Activated T-helper 9 cell treated with anti-CD3 and anti-CD28 coated beads, Interleukin-2, amount 50 U/mL, for 16 hours (primary cell): Measurements from ENCODE around the gene UQCR11.
A peak's percentile ranks its signal among the peaks of the same experiment; 100 is the strongest.

Experiments
- DNase-seq: peaks from one replicate; pipeline ENCODE4 v3.0.0-alpha.2; 2020; ENCODE audit warnings: low read depth

UQCR11 gene

DNA sequence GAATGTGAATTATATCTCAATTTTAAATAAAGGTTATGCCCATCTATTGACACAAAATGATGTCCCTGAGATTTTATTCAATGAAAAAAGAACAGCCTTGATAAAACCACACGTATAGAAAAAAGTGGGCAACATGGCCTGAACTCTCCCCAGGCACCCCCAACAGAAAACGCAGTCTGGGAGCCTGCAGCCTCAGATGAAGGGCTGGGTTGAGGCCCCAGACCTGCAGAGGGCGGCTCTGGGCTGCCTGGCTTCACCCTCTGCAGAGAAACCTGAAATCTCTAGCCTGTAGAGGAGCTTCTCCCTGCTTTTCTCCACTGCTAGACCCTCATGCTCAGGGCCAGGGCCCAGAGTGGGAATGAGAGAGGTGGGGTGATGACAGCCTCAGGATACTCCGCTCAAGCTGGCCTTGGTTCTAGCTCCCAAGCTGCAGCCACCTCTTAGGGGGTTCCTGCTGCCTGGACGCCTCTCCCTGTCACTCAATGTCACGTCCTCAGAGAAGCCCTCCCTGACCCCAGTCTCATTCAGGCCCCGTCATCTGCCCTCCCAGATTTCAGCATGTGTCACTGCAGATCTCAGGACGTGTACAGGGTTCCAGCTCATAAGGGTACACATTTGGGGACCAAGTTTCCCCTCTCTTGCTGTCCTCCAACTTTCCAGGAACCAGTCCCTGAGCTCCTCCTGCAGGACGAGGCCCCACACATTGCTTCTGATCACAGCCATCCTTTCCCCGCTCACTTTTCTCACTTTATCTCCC lies 14.4 kb downstream of the UQCR11 start:
- no peak for DNase-seq

DNA sequence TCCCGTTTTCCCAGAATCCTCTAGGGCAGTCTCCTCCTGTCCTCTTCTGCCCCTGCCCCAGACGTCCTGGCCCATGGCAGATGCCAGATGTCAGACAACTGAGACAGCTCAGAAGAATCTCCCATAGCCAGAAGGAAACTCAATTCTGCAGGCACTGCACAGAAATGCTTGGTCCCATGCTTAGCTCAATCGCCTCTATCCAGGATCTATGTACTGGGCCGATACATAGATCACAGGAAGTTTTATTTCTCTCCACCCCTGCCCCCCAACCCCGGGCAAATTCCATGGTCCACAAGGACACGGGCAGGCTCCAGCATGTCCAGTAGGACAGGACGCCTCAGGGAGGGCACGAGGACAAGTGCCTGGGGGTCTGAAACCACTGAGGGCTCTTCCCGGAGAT lies 17.4 kb downstream of the UQCR11 start:
- no peak for DNase-seq

DNA sequence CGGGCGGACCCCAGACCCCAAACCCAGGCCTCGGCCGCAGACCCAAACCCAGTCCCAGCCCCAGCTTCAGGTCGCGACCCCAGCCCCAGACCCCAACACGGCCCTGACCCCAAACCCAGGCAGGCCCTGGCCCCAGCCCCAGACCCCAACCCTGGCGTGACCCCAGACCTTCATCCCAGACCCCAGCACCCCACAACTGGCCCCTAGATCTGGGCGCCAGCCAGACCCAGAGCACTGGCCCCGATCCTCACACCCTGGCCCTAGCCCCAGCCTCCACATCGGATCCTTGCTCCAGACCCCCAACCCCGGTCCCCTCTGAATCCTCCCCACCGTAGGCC lies 20.1 kb downstream of the UQCR11 start:
- no peak for DNase-seq

DNA sequence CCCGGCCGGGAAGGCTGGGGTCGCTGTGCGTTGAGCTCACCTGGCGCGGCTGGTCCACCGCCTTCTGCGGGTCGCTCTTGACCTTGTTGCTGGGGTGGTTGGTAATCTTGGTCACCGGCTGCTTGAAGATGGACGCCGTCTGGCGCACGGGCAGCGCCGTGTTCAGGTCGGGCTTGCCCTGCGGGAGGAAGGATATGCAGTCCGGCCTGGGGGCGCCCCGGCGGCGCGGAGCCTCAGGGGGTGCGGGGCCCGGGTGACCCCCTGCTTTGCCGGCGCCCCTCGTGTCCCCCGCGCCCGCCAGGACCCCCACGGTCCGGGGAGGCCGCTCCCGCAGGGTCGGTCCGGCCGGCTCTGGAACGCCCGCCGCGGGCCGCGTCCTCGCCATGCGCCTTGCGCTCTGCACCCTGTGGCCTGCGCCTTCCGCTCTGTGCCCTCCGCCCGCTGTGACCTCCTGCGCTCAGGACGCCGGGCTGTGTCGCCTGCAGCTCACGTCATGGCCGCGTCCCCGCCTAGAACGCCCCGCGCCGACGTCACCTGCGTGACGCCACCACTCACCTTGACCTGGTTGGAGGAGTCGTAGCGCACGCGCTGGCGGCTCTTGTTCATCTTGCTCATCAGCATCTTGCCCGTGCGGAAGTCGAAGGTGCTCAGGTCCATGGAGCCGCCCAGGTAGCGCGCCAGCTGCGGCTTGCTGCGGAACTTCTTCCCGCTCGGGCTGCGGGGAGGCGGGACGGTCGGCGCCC lies 20.6 kb downstream of the UQCR11 start:
- no peak for DNase-seq

DNA sequence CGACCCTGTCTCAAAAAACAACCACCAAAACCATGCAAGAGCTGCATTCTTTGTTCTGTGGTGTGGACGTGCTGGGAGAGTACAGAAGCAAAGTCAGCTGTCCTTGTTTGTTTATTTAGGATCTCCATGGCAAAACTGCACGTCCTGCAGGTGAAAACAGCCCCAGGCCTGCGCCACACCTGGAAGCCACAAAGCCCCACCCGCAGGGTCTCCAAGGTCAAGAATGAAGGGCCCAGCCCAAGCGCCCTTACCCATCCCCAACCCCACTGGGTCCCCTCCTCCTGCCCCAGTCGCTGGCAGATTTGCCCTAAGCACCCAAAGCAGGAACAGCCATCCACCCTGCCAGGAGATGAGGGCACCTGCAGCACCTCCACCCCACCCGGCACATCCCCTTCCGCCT lies 23.1 kb downstream of the UQCR11 start:
- no peak for DNase-seq

DNA sequence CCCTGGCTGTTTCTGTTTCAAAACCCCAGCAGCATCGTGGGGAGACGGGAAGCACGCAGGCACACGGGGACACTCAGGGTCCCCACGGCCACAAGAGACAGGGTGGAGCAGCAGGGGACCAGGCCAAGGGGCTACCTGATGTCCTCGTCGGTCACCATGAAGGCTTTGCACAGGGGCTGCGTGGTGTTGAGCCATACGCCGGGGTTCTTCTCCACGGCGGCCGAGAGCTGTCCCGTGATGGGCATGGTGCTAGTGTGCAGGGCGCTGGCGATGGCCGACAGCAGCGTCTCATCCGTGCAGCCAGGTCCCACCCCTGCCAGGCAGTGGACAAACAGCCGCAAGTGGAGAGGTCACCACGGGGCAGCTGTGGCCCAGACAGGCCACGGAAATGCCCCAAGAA lies 24.3 kb downstream of the UQCR11 start:
- no peak for DNase-seq

DNA sequence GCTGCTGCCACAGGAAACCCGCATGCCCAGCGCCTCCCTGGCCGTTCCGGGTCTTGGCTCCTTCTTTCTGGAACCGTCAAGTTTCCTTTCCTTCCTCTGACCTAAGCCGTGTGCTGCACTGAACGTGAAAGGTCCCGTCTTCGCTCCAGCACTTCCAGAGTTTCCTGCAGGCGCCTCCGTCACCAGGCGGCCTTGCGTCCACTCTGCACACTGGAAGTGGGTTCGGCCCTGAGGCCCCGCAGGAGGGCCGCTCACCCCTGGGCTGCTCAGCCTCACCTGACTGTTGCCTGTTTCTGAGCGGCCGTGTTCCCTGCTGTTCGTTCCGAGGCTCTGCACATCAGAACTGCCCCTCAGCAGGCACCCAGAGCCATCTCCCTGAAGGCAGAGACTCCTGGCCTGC lies 24.9 kb downstream of the UQCR11 start:
- DNase-seq, result no peak

DNA sequence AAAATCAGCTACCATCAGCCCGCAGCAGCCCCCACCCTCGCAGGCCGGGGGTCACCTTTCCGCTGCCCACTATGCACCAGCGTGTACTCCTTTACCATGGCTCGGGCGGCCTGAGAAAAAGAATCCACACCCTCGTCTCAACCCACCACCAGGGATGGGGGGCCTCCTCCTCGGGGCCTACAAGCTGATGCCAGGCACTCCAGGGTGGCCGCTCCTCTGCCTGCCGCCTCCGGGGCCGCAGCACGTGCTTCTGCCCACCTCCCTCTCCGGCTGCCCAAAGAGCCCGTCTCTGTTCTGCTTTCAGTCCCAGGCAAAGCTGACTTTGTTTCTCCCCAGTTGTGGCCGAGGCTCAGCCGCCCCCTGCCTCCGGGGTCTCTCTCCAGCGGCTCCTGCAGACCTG lies 26.0 kb downstream of the UQCR11 start:
- no peak for DNase-seq

DNA sequence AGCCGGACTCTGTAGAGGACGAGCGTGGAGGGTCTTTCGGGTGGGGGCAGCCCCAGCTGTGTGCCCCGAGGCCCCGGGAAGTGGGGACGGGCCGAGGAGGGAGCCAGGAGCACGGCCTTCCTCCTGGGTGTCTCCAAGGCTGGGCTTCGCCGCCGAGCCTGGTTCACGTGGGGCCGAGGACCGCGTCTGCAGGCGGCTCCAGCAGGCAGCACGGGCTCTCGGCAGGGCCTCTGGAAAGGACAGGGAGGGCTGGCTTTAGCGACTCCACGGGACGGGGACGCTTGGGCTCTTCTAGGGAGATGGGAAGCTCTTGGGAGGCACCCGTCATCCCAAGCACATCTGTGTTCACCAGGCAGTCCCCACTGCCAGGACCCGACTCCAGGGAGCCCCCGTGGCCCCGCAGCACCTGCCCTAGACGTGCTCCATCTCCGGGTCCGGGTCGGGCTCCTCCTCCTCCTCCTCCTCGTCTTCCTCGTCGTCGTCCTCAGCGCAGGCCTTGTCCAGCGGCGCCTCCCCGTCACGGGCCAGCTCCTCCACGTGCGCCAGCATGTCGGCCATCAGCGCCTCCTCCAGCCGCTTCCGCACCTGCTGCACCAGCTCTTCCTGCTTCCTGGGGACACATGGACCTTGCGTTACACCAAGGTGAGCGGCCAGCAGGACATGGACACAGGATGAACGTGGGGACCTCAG lies 27.2 kb downstream of the UQCR11 start:
- DNase-seq, result no peak

DNA sequence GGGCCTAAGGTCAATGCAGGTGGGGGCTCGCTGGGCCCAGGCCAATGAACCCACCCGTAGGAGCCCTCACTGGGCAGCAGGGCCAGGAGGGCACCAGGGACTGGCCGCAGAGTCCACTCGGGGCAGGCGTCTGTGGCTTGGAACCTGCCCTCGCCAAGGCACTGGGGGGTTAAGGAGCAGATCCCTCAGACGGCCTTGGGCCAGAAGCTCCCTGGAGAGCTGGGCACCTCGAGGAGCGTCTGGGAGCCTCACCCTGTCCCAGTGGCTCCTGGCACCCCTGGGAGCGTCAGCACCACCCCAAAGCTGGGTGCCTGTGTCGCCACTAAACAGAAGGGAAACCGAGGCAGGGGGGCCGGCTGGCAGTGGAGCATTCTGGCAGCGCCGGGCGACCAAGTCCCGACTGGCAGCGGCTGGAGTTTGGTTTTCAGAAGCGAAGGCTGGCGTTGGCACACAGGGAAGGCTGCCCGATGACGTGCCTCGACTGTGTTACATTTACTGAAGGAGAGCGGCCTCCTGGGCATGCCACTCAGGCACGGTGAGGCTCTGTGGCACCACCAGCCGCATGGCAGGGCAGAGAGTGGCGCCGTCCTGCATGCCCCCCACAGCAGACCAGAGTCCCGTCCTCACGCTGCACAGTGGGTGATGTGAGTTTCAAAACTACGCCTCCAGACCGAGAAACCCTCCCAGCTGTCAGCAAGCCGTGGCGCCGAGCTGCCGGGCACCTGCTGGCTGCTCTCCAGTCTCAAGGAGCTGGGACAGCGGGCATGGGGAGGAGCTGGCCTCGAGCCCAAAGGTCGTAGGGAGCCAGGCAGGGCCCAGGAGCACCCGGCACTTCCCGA lies 28.0 kb downstream of the UQCR11 start:
- DNase-seq, result no peak

DNA sequence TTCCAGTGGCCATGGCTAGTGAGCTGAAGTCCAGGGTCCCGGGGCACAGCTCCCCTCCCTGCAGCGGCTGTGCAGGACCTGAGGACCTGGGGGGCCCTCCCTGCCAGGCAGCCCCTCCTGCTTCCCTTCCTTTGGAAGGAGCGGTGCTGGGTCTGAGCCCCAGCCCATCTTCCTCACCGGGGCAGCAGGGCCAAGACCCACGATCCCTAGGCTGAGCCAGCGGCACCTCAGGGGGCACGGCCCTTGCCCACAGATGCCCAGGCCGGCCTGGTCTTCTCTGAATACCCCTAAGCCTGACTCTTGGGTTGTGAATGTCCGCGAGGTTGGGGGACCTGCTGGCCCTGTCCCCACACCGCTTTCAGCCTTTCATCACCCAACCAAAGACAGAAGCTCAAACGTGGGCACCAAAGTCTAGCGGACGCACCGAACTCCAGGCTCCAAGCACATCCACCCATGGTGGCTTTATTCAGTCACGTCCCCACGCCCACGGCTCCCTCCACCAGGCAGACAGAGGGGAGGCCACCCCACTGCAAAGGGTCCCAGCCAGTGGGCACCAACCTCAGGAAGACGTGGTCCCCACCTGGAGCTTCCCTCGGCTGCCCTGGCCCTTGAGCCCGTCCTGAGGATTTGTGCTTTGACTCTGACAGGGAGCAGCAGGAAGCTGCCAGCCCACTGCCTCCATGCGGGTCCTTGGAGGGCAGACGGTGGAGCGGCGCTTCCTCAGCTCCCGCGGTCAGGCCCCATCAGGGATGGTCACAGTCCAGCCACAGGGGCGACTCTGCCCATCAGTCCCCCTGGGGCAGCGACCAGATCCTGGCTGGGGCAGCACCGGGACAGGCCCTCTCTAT lies 28.8 kb downstream of the UQCR11 start:
- no peak for DNase-seq

DNA sequence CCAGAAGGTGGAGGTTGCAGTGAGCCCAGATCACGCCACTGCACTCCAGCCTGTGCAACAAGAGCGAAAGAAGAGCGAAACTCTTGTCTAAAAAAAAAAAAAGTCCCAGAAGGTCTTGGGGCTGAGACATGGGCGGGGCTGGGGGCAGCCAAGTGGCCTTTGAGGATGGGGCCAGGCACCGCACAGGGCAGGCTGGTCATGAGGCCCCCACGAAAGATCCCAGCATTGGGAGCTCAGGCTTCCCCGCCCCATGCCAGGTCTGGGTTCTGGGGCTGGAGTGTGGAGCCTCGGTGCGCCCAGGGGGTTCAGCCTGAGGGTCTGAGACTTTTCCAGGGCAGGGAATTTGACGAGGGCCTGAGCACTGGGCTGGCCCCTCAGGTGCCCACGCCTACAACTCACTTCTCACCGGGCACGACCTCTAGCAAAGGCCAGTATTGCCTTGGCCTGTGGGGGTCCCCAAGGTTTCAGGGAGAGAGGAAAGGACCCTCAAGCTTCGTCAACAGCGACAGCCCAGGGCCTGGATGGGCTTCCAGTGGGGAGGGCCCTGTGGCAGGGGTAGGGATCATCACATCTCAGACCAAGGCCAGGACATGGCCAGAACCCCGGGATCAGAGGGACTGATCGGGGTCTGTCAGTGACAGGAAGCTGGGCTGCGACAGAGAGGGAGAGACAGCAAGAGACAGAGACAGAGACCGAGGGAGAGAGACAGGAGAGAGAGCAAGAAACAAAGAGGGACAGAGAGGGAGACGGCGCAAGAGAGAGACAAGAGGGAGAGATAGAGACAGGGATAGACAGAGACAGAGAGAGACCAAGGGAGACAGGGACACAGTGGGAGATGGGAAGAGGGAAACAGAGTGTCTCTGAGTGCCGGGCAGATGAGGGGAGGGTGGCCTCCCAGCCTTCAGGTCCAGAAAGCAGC lies 29.7 kb downstream of the UQCR11 start:
- DNase-seq, result no peak

DNA sequence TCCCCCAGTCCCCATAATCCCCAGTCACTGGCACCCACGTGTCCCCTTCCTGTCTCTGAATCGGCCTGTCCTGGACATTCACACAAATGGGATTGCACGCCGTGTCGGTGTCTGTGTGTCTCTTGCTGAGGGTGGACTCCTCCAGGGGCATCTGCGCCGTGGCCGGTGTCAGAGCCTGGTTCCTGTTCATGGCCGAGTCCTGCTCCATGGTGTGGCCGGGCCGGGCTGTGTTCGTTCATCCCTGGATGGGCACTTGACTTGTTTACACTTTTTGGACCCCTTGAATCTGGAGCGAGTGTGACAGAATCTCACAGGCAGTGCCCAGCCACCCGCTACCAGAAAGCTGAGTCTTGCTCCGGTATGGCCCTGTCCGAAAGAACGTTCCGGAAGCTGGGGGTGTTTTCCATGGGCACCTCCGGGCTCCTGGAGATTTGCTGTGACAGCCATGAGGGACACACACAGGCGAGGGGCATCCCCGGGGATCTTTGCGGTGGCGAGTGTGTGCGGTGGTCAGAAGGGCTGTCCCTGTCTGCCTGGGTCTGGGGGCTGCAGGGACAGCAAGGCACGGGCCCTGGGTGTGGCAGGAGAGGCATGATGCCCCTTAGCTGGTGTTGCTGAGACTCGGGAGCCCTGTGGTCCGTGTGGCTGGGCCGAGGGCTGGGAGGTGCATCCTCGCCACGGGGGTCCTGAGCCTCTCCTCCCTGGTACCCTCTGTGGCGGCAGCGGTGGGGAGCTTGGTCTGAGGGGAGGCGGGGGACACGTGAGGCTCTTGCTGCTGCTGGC lies 30.7 kb downstream of the UQCR11 start:
- DNase-seq, result no peak

DNA sequence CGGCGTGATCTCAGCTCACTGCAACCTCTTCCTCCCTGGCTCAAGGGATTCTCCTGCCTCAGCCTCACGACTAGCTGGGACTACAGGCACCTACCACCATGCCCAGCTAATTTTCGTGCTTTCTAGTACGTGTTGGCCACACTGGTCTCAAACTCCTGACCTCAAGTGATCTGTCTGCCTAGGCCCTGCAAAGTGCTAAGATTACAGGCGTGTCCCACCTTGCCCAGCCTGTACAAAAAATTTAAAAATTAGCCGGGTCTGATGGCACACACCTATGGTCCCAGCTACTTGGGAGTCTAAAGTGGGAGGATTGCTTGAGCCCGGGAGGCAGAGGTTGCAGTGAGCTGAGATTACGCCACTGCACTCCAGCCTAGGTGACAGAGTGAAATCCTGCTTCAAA lies 32.5 kb downstream of the UQCR11 start:
- DNase-seq, result no peak

DNA sequence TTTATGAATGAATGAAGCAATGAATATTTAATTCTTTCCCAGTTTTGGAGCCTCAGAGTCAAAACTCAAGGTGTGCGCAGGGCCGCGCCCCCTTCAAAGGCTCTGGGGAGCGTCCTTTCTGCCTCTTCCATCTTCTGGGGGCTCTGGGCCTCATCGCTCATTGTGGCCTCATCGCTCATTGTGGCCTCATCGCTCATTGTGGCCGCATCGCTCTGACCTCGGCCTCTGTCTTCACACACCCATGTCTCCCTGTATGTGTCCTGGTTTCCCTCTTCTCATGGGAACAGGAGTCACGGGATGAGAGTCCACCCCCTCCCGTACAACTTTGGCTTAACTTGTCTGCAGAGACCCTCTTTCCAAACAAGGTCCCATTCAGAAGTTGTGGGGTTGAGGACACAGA lies 33.9 kb downstream of the UQCR11 start:
- DNase-seq, result no peak

DNA sequence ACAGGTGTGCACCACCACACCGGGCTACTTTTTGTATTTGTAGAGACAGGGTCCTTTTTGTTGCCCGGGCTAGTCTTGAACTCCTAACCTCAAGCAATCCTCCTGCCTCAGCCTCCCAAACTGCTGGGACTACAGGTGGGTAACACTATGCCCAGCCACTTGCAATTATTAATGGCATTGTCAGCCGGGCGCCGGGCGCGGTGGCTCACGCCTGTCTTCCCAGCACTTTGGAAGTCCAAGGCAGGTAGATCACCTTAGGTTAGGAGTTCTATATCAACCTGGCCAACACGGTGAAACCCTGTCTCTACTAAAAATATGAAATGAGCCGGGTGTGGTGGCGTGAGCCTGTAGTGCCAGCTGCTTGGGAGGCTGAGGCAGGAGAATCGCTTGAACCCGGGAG lies 34.4 kb downstream of the UQCR11 start:
- DNase-seq, result no peak

DNA sequence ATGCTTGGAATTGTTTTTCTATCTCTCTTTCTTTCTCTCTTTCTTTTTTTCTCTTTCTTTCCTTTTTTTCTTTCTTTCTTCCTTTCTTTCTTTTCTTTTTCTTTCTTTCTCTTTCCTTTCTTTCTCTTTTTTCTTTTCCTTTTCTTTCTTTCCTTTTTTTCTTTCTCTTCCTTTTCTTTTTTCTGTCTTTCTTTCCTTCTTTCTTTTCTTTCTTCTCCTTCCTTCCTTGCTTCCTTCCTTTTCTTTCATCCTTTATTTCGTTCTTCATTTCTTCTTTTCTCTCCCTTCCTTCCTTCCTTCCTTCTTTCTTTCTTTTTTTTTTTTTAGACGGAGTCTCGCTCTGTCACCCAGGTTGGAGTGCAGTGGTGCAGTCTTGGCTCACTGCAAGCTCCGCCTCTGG lies 35.3 kb downstream of the UQCR11 start:
- no peak for DNase-seq

DNA sequence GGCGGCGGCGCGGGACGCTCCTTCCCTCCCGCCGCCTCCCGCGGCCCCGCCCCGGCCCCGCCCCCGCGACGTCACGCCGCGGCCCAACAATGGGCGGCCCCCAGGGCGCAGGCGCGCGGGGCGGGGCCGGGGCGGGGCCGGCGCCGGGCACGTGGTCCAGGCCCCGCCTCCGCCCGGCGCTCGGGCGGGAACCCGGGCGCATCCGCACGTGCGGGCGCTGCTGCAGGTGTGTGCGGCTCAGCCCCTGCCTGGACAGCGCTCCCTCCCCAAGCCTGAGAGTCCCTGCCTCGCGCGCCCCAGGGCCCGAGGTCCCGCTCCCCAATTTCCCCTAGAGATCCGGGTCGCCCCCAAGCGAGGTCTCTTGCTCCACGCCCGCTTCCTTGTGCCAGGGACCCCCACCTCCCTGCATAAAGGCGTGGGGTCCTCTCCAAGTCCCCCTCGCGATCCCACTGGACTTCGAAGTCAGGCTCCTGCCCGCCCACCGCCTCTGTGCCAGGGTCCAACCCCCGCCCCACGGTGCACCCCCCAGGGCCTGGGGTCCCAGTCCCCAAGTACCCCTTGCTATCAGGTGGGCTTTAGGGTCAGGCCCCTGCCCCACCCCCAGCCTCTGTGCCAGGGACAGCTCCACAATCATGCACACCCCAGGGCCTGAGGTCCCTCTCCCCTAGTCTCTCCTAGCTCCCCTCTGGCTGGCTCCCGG lies 36.8 kb downstream of the UQCR11 start, which contains the start of gene MEX3D:
Gene MEX3D, minus strand, starts transcription at position 6 of the 700 bp plus-strand sequence. CDS start 267 bp downstream, outside the sequence.
- DNase-seq, result peak; percentile 80

DNA sequence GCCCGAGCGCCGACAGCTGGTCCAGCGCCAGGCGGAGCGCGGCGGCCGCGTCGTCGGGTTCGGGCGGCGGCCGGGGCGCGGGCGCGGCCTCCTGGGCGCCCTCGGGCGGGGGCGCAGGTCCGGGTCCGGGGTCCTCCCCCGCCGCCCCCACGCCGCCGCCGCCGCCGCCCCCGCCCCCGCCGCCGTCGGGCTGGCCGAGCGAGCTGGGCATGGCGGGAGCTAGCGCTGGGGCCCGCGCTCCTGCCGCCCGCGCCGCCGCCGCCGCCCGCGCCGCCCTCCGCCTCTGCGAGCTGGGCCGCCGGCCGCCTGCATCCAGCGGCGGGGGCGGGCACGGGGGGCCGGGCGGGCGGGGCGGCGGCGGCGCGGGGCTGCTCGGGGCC lies 37.4 kb downstream of the UQCR11 start:
- DNase-seq, result no peak
